ENCODE results near the gene CDK11A. TPM values are rescaled to one million over a fixed set of nuclear protein-coding genes. Genes with fewer than 3 reads are reported as not detected.

CDK11A gene
- total RNA-seq, 4 donors from 2014 or later = 25.0 to 77.7 (median 39.0) TPM

- DNase-seq (ENCODE audit: low spot score) = peak; percentile 51
Measured at GRCh38 chr1:1763657-1764621, 39.8 kb upstream of the CDK11A start.

GRCh38 chr1:1761504-1762376, 37.6 kb upstream of the CDK11A start:
- ATAC-seq (ENCODE audit: low FRiP score) = no peak
- DNase-seq (ENCODE audit: low spot score) = peak; percentile 14
- no peak for TF ChIP-seq CTCF (IDR thresholded peaks at IDR 0.05)

More at GRCh38 chr1:1763657-1764621, 39.8 kb upstream of the CDK11A start:
- TF ChIP-seq CTCF (IDR thresholded peaks at IDR 0.05) = no peak
- ATAC-seq (ENCODE audit: low FRiP score) = peak; percentile 58

- DNase-seq (ENCODE audit: low spot score) (peak; percentile 9), ATAC-seq (ENCODE audit: low FRiP score) (no peak)
- no peak for TF ChIP-seq CTCF (IDR thresholded peaks at IDR 0.05)
Measured at GRCh38 chr1:1760715-1761114, 36.6 kb upstream of the CDK11A start.

- no peak for DNase-seq (ENCODE audit: low spot score)
- ATAC-seq (ENCODE audit: low FRiP score) = no peak
- no peak for TF ChIP-seq CTCF (IDR thresholded peaks at IDR 0.05)
Measured at GRCh38 chr1:1760345-1760650, 36.1 kb upstream of the CDK11A start.

GRCh38 chr1:1759456-1760344, 35.5 kb upstream of the CDK11A start:
- no peak for ATAC-seq (ENCODE audit: low FRiP score)
- TF ChIP-seq CTCF (IDR thresholded peaks at IDR 0.05) = no peak
- peak; percentile 10 for DNase-seq (ENCODE audit: low spot score)

GRCh38 chr1:1758692-1759455, 34.7 kb upstream of the CDK11A start:
- ATAC-seq (ENCODE audit: low FRiP score) (peak; percentile 12), DNase-seq (ENCODE audit: low spot score) (no peak)
- TF ChIP-seq CTCF (IDR thresholded peaks at IDR 0.05) = no peak

All from omental fat pad (tissue), 4 donors.